GM06990 (cell line): ENCODE data around the gene TEAD1.

ENCODE experiments used
- DNase-seq: peaks from one replicate; pipeline ENCODE4 v3.0.0-alpha.2; 2011; ENCODE audit not compliant: insufficient read length; ENCODE audit errors: extremely low read depth
- H3K27me3 ChIP-seq: replicated peaks from 2 replicates; pipeline ENCODE4 v1.6.0; 2011; ENCODE audit warnings: low read length; ENCODE audit not compliant: control insufficient read depth, insufficient read depth
- H3K36me3 ChIP-seq: 2 replicates; pipeline ENCODE4 v1.5.1; 2011; ENCODE audit warnings: low read length; ENCODE audit not compliant: control insufficient read depth, insufficient read depth
- H3K4me3 ChIP-seq: replicated peaks from 2 replicates; pipeline ENCODE4 v1.5.1; 2011; ENCODE audit warnings: low read depth, mild to moderate bottlenecking, control low read depth, low read length
- TF ChIP-seq, protein P1 (sequence below): IDR thresholded peaks from 2 replicates; pipeline ENCODE4 v1.5.1; 2011; ENCODE audit warnings: low read length, control low read depth, mild to moderate bottlenecking, inconsistent platforms; ENCODE audit not compliant: insufficient read depth, poor library complexity, severe bottlenecking

The TEAD1 gene

GRCh38 chr11:12797996-12798395 lies 123.8 kb downstream of the TEAD1 start:
- H3K36me3 ChIP-seq, result no peaks in the 10 kb centered on the region

GRCh38 chr11:12798609-12799011 lies 124.4 kb downstream of the TEAD1 start:
- Histone ChIP-seq H3K4me3 (no peak overlapping the region), H3K27me3 (no peaks in the 10 kb centered on the region; the same call in 1 of the 2 replicates), H3K36me3 (no peaks in the 10 kb centered on the region)
- DNase-seq, result no peak
- TF ChIP-seq, protein P1, sequence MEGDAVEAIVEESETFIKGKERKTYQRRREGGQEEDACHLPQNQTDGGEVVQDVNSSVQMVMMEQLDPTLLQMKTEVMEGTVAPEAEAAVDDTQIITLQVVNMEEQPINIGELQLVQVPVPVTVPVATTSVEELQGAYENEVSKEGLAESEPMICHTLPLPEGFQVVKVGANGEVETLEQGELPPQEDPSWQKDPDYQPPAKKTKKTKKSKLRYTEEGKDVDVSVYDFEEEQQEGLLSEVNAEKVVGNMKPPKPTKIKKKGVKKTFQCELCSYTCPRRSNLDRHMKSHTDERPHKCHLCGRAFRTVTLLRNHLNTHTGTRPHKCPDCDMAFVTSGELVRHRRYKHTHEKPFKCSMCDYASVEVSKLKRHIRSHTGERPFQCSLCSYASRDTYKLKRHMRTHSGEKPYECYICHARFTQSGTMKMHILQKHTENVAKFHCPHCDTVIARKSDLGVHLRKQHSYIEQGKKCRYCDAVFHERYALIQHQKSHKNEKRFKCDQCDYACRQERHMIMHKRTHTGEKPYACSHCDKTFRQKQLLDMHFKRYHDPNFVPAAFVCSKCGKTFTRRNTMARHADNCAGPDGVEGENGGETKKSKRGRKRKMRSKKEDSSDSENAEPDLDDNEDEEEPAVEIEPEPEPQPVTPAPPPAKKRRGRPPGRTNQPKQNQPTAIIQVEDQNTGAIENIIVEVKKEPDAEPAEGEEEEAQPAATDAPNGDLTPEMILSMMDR, result no peak

More at GRCh38 chr11:12797996-12798395, 123.8 kb downstream of the TEAD1 start:
- Histone ChIP-seq H3K27me3 (no peaks in the 10 kb centered on the region; the same call in 1 of the 2 replicates), H3K4me3 (no peak overlapping the region)
- TF ChIP-seq, protein P1, result no peak
- no peak for DNase-seq

DNA sequence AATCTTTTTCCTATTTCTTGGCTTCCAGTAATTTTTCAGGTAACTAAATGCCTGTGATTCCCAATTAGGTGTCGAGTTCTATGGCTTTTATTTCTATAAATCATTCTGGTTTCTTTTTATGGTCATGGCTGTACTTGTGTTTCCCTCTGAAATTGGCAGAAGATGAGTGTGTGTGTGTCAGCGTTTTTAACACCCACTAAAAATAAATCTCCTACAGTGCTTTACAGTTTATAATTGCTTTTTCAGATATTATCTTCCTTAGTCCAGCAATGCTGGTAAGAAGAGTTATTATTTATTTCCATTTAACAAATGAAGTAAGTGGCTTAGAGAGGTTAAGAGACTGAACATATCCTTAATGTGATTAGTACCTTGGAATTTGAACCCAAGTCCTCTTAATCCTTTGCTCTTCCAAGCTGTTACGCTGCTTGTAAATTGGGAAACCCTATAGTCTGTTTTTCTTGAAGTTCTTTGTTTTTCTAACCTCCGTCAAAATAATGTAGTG lies 125.2 kb downstream of the TEAD1 start:
- no peak for DNase-seq
- Histone ChIP-seq H3K4me3 (no peak overlapping the region), H3K36me3 (no peaks in the 10 kb centered on the region), H3K27me3 (no peaks in the 10 kb centered on the region; the same call in 1 of the 2 replicates)
- TF ChIP-seq, protein P1, result no peak

GRCh38 chr11:12800032-12800671 lies 125.9 kb downstream of the TEAD1 start:
- Histone ChIP-seq H3K36me3 (no peaks in the 10 kb centered on the region), H3K4me3 (no peak overlapping the region), H3K27me3 (no peaks in the 10 kb centered on the region; the same call in 1 of the 2 replicates)
- DNase-seq, result no peak
- TF ChIP-seq, protein P1, result no peak

DNA sequence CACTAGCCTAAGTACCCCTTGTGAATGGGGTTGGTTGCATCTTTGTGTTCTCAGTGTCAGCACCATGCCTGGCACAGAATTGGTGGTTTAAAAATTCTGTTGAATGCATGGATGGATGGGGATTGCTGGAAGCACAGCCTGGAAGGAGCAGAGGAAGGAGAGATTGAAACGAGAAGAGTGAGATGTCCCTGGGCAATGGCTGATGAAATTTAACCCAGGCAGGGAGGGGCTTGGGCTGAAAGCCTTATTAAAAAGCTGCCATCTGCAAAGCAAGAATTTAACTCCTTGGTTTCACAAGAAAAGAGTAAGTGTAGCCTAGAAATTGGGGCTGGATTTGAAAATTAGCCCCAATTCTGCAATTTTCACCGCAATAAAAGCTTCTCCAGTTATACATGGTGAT lies 126.7 kb downstream of the TEAD1 start:
- TF ChIP-seq, protein P1, result no peak
- DNase-seq, result no peak
- no peaks in the 10 kb centered on the region for H3K36me3 ChIP-seq
- no peak overlapping the region for H3K4me3 ChIP-seq
- no peaks in the 10 kb centered on the region; the same call in 1 of the 2 replicates for H3K27me3 ChIP-seq
